ENCODE measurements around the gene LRPAP1. TPM values are rescaled to one million over a fixed set of nuclear protein-coding genes. Genes with fewer than 3 reads are reported as not detected.

The LRPAP1 gene
- total and polyA plus RNA-seq, 2 experiments from 2014 or later, result 63.0 to 82.5 TPM

DNA sequence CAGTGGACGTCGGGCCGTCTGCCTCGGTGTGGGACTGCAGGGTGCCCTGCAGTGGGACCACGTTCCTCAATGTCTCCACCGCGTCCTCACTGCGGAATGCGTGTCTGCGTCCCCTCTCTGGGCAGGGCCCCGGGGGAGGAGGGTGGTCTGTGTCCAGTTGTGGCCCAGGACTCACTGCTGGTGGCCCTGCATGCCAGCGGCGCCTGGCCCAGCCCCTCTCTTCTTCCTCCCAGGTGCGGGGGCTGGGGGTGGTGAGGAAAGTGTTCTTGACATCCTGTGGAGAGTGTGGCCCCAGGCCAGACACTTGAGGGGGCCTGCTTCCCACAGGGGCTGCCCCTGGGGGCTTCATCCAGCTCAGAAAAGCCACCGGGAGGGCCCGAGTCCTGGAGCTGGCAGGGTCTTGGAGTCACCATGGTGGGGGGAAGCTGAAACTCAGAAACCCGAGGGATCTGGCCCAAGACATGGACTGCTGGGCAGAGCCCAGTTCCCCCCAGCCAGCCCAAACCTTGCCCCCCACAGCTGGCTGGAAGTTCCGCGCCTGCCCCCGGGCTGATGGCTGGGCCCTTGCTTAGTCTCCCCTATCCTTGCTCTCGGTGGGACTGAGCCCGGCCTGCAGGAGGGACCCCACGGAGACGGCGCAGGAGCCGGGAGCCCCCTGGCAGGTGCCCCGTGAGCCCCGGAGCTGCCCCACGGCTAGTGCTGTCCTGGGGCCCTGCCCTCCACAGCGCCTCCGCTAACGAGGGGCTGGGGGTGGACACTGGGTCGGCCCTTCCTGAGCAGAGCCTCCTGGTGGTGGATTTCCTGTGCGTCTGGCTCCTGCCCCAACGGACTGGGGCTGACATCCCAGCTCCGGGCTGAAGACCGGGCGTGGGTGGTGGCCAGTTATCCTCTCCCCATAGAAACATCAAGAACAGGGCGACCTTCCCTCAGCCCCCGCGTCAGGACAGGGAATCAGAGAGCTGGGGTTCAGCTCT, 66.2 kb downstream of the LRPAP1 start:
- H3K36me3 Mint-ChIP-seq (ENCODE audit: low read depth), result no peaks in the 10 kb centered on the region
- H3K36me3 ChIP-seq (ENCODE audit: insufficient read depth), result no peaks in the 10 kb centered on the region
- ATAC-seq (peak; percentile 58), DNase-seq (ENCODE audit: low spot score) (peak; percentile 69)
- H3K4me3 Mint-ChIP-seq, result no peak overlapping the region
- H2AFZ ChIP-seq, result no peak overlapping the region
- peaks cover 39% of the 10 kb centered on the region for H3K27me3 Mint-ChIP-seq (ENCODE audit: insufficient read depth, low read depth, poor library complexity)
- H3K9me3 Mint-ChIP-seq, result no peaks in the 10 kb centered on the region; the same call in 2 of the 3 replicates
- H3K9me2 ChIP-seq (ENCODE audit: insufficient read depth), result no peaks in the 10 kb centered on the region
- H3K79me2 ChIP-seq (replicated peaks; ENCODE audit: insufficient read depth), result no peaks in the 10 kb centered on the region
- TF ChIP-seq, protein P1, sequence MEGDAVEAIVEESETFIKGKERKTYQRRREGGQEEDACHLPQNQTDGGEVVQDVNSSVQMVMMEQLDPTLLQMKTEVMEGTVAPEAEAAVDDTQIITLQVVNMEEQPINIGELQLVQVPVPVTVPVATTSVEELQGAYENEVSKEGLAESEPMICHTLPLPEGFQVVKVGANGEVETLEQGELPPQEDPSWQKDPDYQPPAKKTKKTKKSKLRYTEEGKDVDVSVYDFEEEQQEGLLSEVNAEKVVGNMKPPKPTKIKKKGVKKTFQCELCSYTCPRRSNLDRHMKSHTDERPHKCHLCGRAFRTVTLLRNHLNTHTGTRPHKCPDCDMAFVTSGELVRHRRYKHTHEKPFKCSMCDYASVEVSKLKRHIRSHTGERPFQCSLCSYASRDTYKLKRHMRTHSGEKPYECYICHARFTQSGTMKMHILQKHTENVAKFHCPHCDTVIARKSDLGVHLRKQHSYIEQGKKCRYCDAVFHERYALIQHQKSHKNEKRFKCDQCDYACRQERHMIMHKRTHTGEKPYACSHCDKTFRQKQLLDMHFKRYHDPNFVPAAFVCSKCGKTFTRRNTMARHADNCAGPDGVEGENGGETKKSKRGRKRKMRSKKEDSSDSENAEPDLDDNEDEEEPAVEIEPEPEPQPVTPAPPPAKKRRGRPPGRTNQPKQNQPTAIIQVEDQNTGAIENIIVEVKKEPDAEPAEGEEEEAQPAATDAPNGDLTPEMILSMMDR (conservative IDR thresholded peaks at IDR 0.05; ENCODE audit: low read depth in 2 of 2), result peak; percentile 37 to 57; a peak in 3 of 4 replicates
- no peak for TF ChIP-seq POLR2AphosphoS5 (IDR thresholded peaks at IDR 0.05; ENCODE audit: low read depth)
- H3K4me2 ChIP-seq, result no peak overlapping the region
- no peak overlapping the region for H3K4me3 ChIP-seq
- H3F3A ChIP-seq (replicated peaks; ENCODE audit: low read depth), result no peaks in the 10 kb centered on the region
- H3K4me1 Mint-ChIP-seq, result no peaks in the 10 kb centered on the region; the same call in 2 of the 3 replicates
- H3K27ac Mint-ChIP-seq, result no peak overlapping the region
- no peaks in the 10 kb centered on the region for H4K20me1 ChIP-seq (replicated peaks; ENCODE audit: insufficient read depth)
- H3K27me3 ChIP-seq (ENCODE audit: insufficient read depth), result peaks cover 19% of the 10 kb centered on the region
- H3K4me1 ChIP-seq (ENCODE audit: insufficient read depth), result no peaks in the 10 kb centered on the region; the same call in 1 of the 2 replicates
- no peak overlapping the region for H3K27ac ChIP-seq (ENCODE audit: low read depth)

DNA sequence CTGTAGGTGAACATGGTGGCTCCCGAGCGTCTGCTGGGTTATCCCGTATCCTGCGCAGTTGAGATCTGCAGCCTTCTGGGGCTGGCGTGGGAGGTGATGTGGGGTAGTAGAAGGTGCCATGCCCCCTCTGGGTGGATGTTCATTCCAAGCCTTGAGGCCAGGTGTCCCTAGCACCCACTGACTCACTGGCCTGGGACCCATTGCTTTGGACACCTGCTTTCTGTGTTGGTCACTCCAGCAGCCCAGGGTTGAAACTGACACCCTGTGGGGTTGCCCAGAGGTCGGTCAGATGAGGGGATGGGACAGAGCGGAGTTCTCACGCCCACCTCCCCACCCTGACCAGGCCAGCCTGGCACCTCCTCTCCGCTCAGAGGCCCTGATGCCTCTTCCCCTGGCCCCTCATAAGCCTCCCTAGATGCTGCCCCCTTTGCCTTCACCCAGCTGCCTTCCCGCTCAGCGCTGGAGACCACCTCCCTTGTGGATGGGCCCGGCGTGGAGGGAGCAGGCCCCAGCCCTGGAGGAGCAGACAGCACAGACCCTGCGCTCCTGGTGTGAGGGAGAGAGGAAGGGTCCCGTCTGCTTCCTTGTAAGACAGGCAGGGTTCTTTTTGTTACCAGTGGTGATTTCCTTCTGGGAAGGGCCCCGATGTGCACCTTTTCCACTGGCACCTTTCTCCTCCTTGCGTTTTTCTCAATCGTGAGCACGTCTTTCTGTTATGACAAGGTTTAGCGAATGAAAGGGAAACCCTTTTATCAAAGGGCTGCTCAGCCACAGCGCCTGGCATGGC, 67.1 kb downstream of the LRPAP1 start:
- Mint-ChIP-seq H3K9me3 (peaks cover 1% of the 10 kb centered on the region; the same call in 2 of the 3 replicates), H3K36me3 (ENCODE audit: low read depth) (no peaks in the 10 kb centered on the region), H3K4me3 (no peak overlapping the region), H3K27ac (no peak overlapping the region), H3K4me1 (no peaks in the 10 kb centered on the region; the same call in 2 of the 3 replicates), H3K27me3 (ENCODE audit: insufficient read depth, low read depth, poor library complexity) (peaks cover 42% of the 10 kb centered on the region)
- TF ChIP-seq ETS1 (IDR thresholded peaks at IDR 0.05), result no peak
- TF ChIP-seq CREB1 (CRISPR knock-in tag; IDR thresholded peaks at IDR 0.05; ENCODE audit: low read depth), result no peak
- Histone ChIP-seq H3K36me3 (ENCODE audit: insufficient read depth) (no peaks in the 10 kb centered on the region), H3K4me1 (ENCODE audit: insufficient read depth) (no peaks in the 10 kb centered on the region; the same call in 1 of the 2 replicates), H4K20me1 (replicated peaks; ENCODE audit: insufficient read depth) (no peaks in the 10 kb centered on the region), H2AFZ (no peak overlapping the region), H3K27ac (ENCODE audit: low read depth) (no peak overlapping the region), H3K4me2 (no peak overlapping the region), H3K9me2 (ENCODE audit: insufficient read depth) (no peaks in the 10 kb centered on the region), H3K79me2 (replicated peaks; ENCODE audit: insufficient read depth) (no peaks in the 10 kb centered on the region), H3K27me3 (ENCODE audit: insufficient read depth) (peaks cover 25% of the 10 kb centered on the region), H3F3A (replicated peaks; ENCODE audit: low read depth) (no peaks in the 10 kb centered on the region), H3K4me3 (no peak overlapping the region)
- DNase-seq (ENCODE audit: low spot score), result no peak
- ATAC-seq, result no peak
